ENCODE measurements around the gene LIPI.
"Not testable (repeated sequence)": the region's sequence is repeated elsewhere in the genome, so short reads cannot be mapped to it uniquely, and the experiment has no call there.

- not testable (repeated sequence) for TF ChIP-seq CTCF, POLR2A, EP300, POLR2AphosphoS5 (IDR thresholded peaks at IDR 0.05)
These were observed 120.6 kb downstream of the LIPI start for GRCh38 chr21:14090184-14090583.

Data from upper lobe of left lung (tissue), 4 donors.